Stimulated activated CD8-positive, alpha-beta memory T cell treated with anti-CD3 and anti-CD28 coated beads, Interleukin-12 subunit alpha, Interleukin-12 subunit beta, amount 100 ng/mL, for 4 hours (primary cell): ENCODE data around the gene PPM1A.
"Not testable (repeated sequence)": the region's sequence is repeated elsewhere in the genome, so short reads cannot be mapped to it uniquely, and the experiment has no call there.

Experiments used
- DNase-seq: peaks from one replicate; pipeline ENCODE4 v3.0.0-alpha.2; 2020; ENCODE audit warnings: low read depth

PPM1A gene

GRCh38 chr14:60266021-60266937, 17.3 kb downstream of the PPM1A start:
- no peak for DNase-seq

GRCh38 chr14:60272177-60272576, 23.2 kb downstream of the PPM1A start:
- no peak for DNase-seq

GRCh38 chr14:60273956-60274355, 24.9 kb downstream of the PPM1A start:
- DNase-seq = no peak

GRCh38 chr14:60274448-60274847, 25.4 kb downstream of the PPM1A start:
- DNase-seq = no peak

- no peak for DNase-seq
Observed at GRCh38 chr14:60275932-60276331, 26.9 kb downstream of the PPM1A start.

GRCh38 chr14:60276347-60276746, 27.3 kb downstream of the PPM1A start:
- DNase-seq = no peak

- no peak for DNase-seq
Observed at GRCh38 chr14:60277605-60278190, 28.7 kb downstream of the PPM1A start.

GRCh38 chr14:60278350-60278749, 29.3 kb downstream of the PPM1A start:
- DNase-seq = no peak

- no peak for DNase-seq
Observed at GRCh38 chr14:60287452-60287851, 38.4 kb downstream of the PPM1A start.

GRCh38 chr14:60288279-60288678, 39.3 kb downstream of the PPM1A start:
- no peak for DNase-seq

- no peak for DNase-seq
Observed at GRCh38 chr14:60294411-60295069, 45.5 kb downstream of the PPM1A start.

GRCh38 chr14:60300019-60300418, 51.0 kb downstream of the PPM1A start:
- no peak for DNase-seq

GRCh38 chr14:60301685-60302084, 52.7 kb downstream of the PPM1A start:
- DNase-seq = no peak

GRCh38 chr14:60302663-60303062, 53.6 kb downstream of the PPM1A start:
- DNase-seq = no peak

- no peak for DNase-seq
Observed at GRCh38 chr14:60303745-60304144, 54.7 kb downstream of the PPM1A start.

- DNase-seq = no peak
Observed at GRCh38 chr14:60304509-60304908, 55.5 kb downstream of the PPM1A start.

- no peak for DNase-seq
Observed at GRCh38 chr14:60309867-60310552, 61.0 kb downstream of the PPM1A start.

- no peak for DNase-seq
Observed at GRCh38 chr14:60311417-60311816, 62.4 kb downstream of the PPM1A start.

GRCh38 chr14:60313093-60313492, 64.1 kb downstream of the PPM1A start:
- DNase-seq = no peak

GRCh38 chr14:60315196-60315990, 66.4 kb downstream of the PPM1A start:
- no peak for DNase-seq

- DNase-seq = no peak
Observed at GRCh38 chr14:60317609-60318008, 68.6 kb downstream of the PPM1A start.

GRCh38 chr14:60320860-60321259, 71.8 kb downstream of the PPM1A start:
- DNase-seq = not testable (repeated sequence)
